Stimulated activated CD8-positive, alpha-beta memory T cell treated with anti-CD3 and anti-CD28 coated beads, Interleukin-12 subunit alpha, Interleukin-12 subunit beta, amount 100 ng/mL, for 1 hour (primary cell): Measurements from ENCODE around the gene SDK1.
"Not testable (repeated sequence)": the region's sequence is repeated elsewhere in the genome, so short reads cannot be mapped to it uniquely, and the experiment has no call there.

Experiments used
- DNase-seq: peaks from one replicate; pipeline ENCODE4 v3.0.0-alpha.2; 2020; ENCODE audit warnings: low read depth

SDK1 gene

DNA sequence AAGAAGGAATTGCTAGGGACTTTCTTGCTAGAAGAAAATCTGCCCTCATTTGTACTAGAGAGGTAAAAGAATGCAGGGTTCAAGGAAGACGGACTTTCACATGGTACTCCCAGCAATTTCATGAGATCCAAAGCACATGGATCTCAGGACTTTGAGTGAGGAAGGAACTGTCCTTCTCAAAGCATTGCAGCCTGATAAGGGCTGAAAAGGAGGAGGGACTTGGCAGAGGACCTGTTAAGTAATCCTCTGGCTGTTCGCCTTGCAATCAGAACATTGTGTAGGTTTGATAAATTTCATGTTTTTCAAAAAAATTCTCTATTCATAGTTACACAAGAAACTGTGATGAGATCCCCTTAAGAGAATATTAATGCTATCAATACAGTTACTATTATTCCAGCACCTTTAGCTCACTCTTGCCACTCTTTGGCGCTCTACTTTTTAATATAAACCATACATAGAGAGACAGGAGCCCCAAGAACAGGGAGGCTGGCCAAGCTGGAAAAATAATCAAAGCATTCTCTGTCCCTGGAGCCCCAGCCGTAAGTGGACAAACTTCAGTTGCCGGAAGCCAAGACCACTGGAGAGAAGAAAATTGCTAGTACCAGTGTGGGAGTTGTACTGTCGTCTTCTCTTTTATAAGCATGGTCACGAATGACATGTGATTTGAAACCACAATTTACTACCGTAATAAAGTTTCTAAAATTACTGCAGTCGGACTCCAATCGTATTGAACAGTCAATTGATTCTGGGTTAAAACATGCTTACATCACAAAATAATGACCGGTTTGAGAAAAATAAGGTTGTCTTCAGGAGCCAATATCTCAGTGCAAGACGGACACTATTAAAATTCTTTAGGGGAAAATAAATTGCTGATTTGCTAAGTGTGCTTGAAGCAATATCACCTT lies 424.4 kb downstream of the SDK1 start:
- DNase-seq, result no peak

DNA sequence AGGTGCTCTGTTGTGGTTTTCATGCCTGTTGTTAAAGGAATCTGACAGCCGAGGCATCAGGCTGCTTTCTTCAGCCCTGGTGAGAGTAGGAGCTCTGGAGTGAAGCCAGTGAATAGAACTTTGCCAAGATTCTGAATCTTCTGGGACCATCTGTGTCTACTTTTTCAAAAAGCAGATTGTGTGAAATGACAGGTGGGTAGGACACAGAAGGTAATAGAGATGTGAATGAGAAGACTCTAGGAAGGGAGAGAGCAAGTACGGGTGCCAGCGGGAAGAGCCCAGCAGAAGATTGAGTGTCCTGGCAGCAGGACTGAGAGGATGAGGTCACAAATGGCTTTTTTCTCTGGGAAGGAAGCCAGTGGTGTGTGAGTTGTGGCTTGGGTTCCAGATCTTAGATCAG lies 429.2 kb downstream of the SDK1 start:
- no peak for DNase-seq

DNA sequence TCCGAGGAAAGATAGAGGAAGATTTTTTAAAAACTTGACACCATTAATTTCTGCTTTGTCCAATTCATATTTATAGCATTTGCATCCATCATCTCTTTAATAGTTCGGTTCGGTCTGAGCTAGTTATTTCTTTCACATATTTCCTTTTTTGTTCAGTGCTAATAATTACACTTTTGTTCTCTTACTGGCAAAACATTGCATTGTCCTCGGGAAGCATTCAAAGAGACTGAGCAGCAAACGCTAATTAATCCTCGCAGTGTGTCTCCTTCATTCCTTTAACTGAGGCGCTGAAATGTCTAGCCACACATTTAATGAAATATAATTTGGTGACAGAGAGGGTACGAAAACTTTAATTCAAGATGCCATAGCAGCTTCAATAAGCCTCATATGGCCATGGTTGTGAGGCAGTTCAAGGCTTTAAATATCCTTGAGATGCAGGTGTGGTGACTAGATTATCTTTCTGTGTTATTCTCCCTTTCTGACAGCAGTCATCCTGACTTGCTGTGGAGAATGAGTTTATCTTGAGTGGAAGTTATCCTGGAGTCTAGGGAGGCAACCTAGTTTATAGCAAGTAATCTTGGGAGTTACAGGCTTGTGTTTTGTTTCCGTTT lies 431.4 kb downstream of the SDK1 start:
- DNase-seq, result no peak

DNA sequence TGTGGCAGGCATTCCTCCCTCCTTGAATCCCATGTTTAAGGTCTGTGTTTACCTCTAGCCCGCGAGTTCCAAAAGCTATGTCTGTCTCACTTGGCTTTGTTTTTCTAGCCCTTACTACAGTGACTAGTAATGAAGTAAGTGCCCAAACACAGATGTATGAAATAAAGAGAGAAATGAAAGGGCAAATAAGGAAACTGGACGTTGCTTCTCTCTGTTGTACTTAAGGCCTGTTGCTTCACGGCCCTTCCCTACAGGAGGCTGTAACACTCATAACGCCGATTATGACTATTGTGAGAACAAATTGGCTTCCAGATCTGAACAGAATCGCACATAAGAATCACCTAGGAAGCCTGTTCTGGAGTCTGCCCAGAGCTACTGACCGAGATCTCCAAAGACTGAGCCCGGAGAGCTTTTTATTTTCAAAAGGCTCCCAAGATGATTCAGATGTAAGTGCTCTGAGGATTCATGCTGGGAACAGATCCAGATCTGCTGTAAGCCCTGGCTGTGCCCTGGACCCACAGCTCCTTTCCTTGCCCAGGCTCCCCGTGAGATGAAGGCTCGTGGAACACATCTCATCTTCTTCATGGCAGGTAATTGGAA lies 432.6 kb downstream of the SDK1 start:
- no peak for DNase-seq

DNA sequence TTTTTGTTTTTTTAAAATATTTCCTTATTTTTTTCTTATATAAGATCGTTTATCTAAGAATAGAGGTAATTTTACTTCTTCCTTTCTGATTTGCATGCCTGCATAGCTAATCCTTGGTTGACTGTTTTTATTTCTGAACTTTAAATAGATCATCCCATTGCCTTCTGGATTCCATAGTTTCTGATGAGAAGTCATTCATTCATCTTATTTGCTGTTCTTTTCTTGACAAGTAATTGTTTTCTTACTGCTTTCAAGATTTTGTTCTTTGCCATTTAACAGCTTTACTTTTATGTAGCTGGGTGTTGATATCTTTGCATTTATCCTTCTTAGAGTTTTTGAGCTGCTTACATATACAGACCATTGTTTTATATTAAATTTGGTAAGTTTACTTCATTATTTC lies 437.9 kb downstream of the SDK1 start:
- no peak for DNase-seq

DNA sequence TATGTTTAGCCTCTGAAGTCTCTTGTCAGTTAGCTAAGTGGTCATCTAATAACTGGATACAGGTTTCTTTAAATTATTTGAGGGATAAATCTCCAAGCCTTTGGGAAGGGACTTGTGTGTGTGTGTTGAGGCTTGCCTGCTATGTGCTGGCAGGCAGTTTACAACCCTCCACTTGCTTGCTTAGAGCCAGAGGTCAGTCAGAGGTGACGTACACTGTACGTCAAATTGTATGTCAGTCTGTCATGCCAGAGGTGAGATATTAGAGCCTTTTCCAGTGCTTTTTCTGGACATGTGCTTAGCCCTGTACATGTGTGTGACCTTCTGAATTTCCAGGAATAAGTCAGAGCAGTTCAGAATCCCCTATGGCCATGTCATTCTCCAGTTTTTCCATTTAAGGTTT lies 438.9 kb downstream of the SDK1 start:
- DNase-seq, result no peak

DNA sequence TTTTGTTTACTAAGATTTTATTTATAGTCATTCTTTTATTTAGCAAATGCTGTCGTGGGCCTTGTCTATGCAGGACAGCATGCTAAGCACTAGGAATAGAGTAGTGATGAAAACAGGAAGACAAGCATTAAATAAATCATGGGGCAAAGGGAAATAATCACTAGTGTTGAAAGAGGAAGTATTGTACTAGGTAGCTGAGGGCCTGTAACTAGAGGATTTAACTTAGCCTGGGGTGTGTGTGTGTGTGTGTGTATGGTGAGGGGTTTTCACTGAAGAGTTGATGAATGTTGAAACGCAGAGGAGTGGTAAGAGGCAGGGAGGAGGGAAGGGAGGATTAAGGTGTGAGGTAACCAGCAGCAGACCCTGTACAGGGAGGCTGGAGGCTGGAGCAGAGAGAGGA lies 446.4 kb downstream of the SDK1 start:
- no peak for DNase-seq

DNA sequence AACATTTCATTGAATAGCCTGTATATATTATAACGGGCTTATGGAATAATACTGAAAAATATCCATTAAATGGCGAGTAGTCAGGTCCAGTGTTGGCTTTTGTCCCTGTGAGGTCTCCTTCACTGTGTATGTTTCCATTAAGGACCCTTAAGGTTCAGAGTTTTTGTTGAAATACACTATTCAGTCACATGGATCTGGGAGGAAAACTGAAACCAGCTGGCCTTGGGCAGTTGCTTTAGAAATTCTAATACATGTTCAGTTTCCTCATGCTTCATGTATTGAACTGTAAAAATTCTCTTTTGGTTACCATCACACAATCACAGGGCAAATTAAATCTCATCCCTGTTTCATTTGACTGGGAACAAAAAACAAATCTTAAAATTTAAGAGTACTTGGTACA lies 447.3 kb downstream of the SDK1 start:
- no peak for DNase-seq

DNA sequence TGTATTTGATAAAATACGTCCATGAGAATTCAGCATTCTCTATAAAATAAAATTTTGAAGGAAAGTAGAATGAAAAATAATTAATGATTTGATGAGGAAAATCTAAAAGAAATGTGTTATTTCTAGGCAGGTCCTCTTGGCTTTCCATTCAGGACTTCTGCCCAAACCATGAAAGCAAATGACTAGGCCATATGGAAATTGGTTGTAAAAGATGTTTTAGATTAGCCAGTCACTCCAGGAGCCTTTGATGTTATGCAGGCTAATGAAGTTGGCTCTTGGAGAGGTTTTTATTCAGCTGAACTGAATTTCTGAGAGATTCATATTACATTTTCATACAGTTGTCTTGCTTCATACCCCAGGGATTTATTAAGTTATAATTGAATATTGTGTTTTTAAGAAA lies 452.8 kb downstream of the SDK1 start:
- DNase-seq, result no peak

DNA sequence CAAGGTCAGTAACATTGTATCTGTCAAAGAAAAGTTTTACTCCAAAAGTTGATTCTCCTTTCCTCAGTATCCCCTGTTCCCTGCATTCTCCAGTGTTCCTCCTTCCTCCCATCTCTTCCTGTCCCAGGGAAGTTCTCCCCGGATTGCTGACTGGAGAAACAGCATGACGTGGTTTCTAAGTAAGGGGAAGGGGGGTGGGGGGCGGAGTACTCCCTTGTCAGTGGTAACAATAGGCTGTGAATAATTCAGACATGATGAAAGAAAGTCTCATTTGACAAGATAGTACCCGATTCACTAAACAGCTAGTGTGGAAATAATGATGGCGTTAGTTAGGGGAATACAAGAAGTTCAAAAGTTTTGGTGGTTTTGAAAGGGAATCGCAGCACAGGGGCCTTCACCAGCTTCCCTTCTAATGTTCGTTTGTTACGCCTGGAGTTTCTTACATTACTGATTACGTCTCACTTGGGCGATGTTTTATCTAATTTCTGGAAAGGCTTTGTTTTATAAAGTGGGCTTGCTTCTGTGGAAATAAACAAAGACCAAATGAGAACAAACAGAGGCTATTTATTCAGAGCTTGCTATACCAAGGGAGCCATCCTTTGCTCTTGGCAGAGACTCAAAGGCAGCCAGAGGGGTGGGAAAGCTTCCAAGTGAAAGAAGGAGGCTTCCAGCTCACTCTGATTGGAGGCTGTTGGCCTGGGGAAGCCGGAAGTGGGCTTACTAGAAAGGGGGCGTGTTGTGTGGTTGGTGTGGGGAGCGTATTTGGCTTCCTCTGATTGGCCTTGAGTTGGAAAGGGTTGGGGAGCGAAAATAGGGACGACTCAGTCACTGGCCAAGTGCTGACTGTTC lies 453.7 kb downstream of the SDK1 start:
- no peak for DNase-seq

DNA sequence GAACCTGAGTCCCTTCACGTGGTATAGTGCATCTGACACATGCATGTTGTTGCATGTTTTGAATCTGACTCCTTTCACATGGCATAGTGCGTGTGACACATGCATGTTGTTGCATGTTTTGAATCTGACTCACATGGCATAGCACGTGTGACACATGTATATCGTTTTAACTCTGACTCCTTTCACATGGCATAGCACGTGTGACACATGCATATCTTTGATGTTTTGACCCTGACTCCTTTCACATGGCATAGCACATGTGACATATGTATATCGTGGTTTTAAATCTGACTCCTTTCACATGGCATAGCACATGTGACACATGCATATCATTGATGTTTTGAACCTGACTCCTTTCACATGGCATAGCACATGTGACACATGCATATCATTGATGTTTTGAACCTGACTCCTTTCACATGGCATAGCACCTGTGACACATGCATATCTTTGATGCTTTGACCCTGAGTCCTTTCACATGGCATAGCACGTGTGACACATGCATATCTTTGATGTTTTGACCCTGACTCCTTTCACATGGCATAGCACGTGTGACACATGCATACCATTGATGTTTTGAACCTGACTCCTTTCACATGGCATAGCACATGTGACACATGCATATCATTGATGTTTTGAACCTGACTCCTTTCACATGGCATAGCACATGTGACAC lies 454.9 kb downstream of the SDK1 start:
- not testable (repeated sequence) for DNase-seq

DNA sequence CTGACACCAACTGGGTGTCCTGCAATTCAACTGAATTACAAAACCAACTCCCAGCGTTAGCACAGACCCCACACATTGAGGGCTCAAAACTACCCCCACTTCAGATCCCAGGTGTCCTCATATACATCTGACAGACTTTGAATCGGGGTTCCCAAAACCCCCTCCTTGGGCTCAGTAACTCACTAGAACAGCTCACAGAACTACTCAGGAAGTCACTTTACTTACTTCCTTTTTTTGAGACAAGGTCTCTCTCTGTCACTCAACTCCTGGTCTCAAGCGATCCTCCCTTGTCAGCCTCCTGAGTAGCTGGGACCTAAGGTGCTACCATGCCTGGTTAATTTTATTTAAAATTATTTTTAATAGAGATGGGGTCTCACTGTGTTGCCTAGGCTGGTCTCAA lies 456.0 kb downstream of the SDK1 start:
- no peak for DNase-seq

DNA sequence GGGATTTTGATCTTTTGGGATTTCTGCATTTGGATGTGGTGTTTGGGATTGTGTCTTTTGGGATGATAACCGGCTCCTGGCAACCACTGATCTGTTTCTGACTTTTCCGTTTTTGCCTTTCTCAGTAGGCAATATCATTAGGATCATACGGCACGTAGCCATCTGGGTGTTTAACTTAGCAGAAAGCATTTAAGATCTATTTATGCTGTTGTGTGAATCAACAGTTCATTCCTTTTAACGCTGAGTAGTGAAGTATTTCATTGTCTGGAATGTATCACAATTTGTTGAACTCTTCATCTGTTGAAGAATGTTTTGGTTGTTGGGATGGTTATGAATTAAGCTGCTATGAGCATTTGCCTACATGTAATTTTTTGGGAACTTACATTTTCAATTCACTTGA lies 459.6 kb downstream of the SDK1 start:
- DNase-seq, result no peak

DNA sequence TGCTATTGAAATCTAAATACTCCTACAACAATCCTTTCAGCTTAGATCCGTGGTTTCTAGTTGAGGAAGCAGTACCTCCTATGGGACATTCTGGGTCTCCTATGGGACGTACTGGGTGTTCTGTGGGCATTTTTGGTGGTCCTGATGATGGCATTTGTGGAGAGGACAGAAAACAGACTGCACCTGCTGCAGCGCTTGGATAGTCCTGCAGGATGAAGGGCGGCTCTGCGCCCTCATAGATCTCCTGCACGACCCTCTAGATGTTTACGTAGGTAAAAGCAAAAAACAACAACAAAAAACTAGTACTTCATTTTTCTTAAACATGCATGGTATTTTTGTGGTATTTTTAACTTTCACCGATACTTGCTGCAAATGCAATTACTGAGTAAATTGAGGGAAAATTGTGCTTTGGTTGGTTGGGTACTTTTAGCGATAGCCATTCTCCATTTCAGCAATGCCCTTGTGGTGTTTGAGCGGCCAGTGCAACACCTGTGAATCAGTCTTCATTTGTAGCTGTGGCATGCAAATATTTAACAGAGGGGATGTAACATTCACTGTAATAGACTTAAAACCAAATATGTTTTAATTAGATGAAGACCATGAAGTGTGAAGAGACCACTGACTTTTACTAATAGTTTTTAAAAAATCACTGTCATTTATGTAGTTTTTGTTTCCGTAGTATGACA lies 461.2 kb downstream of the SDK1 start:
- DNase-seq, result no peak

DNA sequence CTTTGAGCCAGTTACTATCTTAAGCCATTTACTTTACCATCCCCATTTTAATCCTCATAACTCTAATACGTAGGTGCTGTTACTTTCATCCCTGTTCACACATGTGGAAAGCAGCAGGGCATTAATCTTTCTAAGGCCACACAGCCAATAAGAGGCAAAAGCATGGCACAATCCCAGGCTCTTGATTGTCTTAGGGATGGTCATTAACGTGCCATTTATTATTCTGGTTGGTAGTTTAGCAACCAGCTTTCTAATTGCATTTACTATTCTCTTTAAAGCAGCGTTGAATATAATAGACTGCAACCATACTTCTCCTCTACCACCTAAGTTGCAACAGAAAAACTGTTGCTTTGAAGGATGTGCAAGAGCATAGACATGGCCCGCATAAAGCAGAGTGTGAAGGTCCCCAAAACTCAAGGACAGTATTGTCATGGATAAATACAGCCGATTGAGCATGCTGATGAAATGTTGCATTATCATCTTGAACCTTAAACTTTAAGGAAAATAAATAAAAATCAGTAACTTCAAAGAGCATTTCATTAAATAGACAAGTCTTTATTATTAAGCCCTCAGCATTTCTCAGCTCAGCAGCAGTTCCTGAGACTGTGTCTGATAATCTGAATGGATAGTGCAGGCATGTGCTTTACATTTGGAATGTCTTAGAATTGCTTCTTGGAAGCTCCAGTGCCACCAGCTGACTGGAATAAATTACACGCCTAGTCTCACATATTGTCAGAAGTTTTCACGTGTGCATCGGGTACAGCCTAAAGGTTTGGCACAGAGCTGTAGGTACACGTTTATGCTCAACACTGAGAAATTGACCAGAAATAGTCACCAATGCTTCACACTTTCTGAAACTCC lies 467.1 kb downstream of the SDK1 start:
- DNase-seq, result no peak

DNA sequence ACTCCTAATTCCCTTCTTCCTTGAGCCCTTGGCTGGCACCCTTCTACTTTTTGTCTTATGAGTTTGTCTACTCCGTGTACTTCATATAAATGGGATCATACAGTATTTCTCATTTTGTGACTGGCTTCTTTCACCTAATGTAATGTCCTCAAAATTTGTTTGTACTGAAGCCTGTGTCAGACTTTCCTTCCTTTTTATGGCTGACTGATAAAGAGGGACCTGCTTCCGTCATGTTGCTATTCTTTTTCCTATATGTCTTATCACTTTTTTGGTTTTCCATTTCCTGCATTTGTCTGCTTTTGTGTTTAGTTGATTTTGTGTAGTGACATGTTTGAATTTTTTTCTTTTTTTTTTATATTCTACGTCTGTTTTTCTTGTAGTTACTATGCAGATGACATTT lies 470.9 kb downstream of the SDK1 start:
- no peak for DNase-seq

DNA sequence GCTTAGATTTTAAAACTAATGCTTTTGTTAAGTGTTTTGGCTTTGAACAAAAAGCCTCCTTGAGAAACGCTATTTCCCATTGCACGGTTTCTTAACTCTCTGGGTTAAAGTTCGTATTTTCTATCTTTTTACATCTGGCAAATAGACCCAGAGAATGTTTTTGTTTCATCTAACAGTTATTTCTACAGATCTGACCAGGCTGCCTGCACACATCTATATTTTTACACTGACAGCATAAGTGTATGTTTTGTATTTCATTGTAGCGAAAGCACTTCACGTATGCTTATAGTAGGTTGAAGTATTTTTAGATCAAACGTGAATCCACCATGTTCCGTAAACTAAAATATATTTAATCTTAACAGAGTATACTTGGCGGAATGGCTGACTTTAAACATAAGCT lies 477.3 kb downstream of the SDK1 start:
- DNase-seq, result no peak

DNA sequence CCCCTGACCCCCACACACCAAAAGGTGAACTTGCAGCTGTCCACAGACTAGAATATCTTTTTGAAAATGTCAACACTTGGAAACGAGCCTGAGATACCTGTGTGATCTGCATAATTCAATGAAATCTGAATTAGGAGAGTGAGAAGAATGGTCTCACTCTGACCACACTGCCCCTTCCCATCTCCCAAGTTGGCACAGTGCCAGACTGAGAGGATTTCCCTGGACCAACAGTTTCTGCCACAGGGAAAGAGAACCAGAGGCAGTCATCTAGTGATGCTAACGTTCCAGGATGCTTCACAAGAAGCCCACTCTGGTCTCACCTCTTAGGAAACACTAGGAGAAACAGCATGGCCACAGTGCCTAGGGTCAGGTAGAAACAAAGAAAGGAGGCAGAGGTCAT lies 479.0 kb downstream of the SDK1 start:
- DNase-seq, result no peak

DNA sequence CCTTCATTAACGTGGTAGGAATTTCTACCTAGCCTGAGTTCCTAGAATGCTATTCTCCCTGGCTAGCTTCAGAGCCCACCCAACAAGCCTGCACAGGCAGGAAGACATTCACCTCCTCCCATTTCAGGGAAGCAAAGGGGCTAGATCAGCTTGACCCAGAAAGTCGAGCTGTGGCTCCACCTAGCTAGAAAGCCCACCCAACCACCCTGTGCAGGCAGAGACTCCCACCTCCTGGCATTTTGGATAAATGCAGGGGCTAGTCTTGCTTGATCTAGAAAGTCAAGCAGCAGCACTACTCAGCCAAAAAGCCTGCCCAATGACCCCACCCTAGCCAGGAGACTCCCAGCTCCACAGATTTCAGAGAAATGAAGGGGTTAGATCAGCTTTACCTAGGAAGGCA lies 479.5 kb downstream of the SDK1 start:
- DNase-seq, result no peak

DNA sequence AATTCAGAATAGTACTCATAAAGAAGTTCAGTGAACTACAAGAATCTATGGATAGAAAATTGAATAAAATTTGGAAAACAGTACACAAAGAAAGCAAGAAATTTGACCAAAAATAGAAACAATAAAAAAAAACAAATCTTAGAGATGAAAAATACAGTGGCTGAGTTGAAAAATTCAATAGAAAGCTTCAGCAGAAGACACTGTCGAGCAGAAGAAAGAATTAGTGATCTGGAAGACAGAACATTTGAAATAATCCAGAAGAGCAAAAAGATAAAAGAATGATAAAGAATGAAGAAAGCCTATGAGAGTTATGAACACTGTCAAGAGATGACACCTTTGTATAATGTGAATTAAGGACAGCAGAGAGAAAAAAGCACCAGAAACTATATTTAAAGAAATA lies 480.6 kb downstream of the SDK1 start:
- no peak for DNase-seq
